ENCODE data around the gene ATXN1.
"Not testable (repeated sequence)": the region's sequence is repeated elsewhere in the genome, so short reads cannot be mapped to it uniquely, and the experiment has no call there.

ATXN1 gene

GRCh38 chr6:16270178-16270794, 491.0 kb downstream of the ATXN1 start:
- Histone ChIP-seq H3K27ac (ENCODE audit: low read depth, low read length) (no peak overlapping the region), H3K4me3 (ENCODE audit: low read length) (no peak overlapping the region), H3K36me3 (ENCODE audit: control insufficient read depth, insufficient read depth, low read length) (no peaks in the 10 kb centered on the region), H3K27me3 (ENCODE audit: control insufficient read depth, insufficient read depth, low read length) (no peaks in the 10 kb centered on the region), H3K4me1 (ENCODE audit: control insufficient read depth, insufficient read depth, low read length) (peaks cover 6% of the 10 kb centered on the region), H3K9ac (ENCODE audit: low read length) (no peak overlapping the region)

GRCh38 chr6:16269442-16270070, 491.7 kb downstream of the ATXN1 start:
- not testable (repeated sequence) for H3K27me3 ChIP-seq (ENCODE audit: control insufficient read depth, insufficient read depth, low read length); H3K4me1 ChIP-seq (ENCODE audit: control insufficient read depth, insufficient read depth, low read length); H3K27ac ChIP-seq (ENCODE audit: low read depth, low read length); H3K36me3 ChIP-seq (ENCODE audit: control insufficient read depth, insufficient read depth, low read length); H3K4me3 ChIP-seq (ENCODE audit: low read length); H3K9ac ChIP-seq (ENCODE audit: low read length)

DNA sequence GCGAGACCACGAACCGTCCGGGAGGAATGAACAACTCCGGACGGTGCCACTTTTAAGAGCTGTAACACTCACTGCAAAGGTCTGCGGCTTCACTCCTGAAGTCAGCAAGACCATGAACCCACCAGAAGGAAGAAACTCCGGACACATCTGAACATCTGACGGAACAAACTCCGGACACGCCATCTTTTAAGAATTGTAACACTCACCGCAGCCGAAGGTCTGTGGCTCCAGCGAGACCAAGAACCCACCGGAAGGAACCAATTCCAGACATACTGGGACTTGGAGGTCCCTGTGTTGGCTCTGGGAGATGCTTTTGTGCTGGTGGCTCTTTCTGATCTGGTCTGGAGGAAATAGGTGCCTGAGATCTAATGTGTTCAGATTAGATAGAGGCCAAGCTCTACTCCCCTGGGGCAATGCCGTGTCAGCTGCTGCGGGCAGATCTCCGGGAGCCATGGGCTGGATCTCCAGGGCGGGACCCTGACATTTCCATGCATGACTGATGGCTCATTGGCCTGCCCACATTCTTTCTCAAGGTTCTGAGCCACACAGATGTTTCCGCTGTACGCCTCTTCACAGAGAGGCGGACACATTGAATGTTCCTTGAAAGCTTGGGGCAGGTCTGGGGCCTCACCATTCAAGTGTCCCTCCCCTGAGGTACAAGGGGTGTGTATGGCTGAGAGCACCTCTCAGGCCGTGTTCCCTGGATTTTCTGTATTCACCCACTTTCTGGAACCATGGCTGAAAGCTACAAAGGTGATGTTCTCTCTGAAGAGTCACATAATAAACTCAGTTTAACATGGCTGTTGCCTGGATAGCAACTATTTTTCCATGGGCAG, 493.6 kb downstream of the ATXN1 start:
- H3K36me3 ChIP-seq (ENCODE audit: control insufficient read depth, insufficient read depth, low read length): no peaks in the 10 kb centered on the region
- H3K9ac ChIP-seq (ENCODE audit: low read length): no peak overlapping the region
- H3K27ac ChIP-seq (ENCODE audit: low read depth, low read length): no peak overlapping the region
- no peaks in the 10 kb centered on the region for H3K27me3 ChIP-seq (ENCODE audit: control insufficient read depth, insufficient read depth, low read length)
- H3K4me1 ChIP-seq (ENCODE audit: control insufficient read depth, insufficient read depth, low read length): no peaks in the 10 kb centered on the region
- H3K4me3 ChIP-seq (ENCODE audit: low read length): no peak overlapping the region

DNA sequence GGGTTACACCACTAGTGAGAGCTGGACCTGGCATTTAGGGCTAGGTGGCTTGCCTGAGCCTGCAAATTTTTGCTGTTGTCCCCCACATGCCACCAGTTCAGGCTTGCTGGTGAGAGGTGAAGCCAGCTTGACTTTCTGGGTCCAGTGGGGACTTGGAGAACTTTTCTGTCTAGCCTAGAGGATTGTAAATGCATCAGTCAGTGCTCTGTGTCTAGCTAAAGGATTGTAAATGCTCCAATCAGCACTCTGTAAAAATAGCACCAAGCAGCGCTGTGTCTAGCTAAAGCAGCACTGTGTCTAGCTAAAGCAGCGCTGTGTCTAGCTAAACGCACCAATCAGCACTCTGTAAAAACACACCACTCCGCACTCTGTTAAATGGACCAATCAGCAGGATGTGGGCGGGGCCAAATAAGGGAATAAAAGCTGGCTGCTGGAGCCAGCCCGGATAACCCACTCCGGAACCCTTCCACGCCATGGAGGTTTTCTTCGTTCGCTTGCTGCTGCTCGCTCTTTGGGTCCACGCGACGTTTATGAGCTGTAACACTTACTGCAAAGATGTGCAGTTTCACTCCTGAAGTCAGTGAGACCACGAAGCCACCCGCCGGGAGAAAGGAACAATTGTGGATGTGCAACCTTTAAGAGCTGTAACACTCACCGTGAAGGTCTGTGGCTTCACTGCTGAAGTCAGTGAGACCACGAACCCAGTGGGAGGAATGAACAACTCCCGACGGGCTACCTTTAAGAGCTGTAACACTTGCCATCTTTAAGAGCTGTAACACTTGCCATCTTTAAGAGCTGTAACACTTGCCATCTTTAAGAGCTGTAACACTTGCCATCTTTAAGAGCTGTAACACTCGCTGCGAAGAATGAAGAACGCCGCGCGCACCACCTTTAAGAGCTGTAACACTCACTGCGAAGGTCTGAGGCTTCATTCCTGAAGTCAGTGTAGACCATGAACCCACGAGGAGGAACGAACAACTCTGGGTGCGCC, 495.6 kb downstream of the ATXN1 start:
- Histone ChIP-seq H3K4me1 (ENCODE audit: control insufficient read depth, insufficient read depth, low read length) (no peaks in the 10 kb centered on the region), H3K27ac (ENCODE audit: low read depth, low read length) (no peak overlapping the region), H3K36me3 (ENCODE audit: control insufficient read depth, insufficient read depth, low read length) (no peaks in the 10 kb centered on the region), H3K27me3 (ENCODE audit: control insufficient read depth, insufficient read depth, low read length) (no peaks in the 10 kb centered on the region), H3K4me3 (ENCODE audit: low read length) (no peak overlapping the region), H3K9ac (ENCODE audit: low read length) (no peak overlapping the region)

DNA sequence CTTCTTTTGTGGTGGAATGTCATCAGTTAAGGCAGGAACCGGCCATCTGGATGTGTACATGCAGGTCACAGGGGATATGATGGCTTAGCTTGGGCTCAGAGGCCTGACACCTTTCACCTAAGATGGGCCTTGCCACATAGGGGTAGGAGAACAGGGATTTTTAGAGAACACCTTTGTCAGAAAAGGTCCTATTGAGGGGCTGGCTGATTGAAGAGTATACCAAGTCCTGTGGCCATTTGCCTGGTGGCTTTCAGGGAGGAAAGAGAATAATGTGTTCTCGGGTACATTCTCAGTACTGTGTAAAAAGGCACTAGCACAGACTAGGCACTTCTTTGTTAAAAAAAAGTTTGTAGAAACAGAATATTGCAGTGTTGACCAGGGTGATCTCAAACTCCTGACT, 496.5 kb downstream of the ATXN1 start:
- Histone ChIP-seq H3K27me3 (ENCODE audit: control insufficient read depth, insufficient read depth, low read length) (no peaks in the 10 kb centered on the region), H3K9ac (ENCODE audit: low read length) (no peak overlapping the region), H3K36me3 (ENCODE audit: control insufficient read depth, insufficient read depth, low read length) (no peaks in the 10 kb centered on the region), H3K4me1 (ENCODE audit: control insufficient read depth, insufficient read depth, low read length) (no peaks in the 10 kb centered on the region), H3K27ac (ENCODE audit: low read depth, low read length) (no peak overlapping the region), H3K4me3 (ENCODE audit: low read length) (no peak overlapping the region)

DNA sequence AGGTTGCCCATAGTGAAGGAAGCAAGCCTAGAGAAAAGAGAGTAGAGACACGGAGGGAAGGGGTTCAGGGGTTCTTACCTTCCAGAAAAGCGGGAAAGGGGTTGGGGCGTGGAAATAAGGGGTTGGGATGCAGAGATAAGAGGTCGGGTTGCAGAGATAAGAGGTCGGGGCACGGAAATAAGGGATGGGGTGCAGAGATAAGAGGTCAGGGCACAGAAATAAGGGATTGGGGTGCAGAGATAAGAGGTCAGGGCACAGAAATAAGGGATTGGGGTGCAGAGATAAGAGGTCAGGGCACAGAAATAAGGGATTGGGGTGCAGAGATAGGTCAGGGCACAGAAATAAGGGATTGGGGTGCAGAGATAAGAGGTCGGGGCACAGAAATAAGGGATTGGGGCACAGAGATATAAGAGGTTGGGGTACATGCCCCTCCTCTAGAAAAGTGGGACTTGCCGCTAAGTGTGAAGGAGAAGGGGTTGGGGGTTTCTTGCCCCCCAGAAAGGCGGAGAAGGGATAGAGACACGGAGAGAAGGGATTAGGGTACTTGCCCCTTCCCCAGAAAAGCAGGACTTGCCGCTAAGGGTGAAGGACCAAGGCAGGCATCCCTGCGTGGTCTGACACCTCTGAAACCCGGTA, 497.7 kb downstream of the ATXN1 start:
- H3K4me1 ChIP-seq (ENCODE audit: control insufficient read depth, insufficient read depth, low read length); H3K9ac ChIP-seq (ENCODE audit: low read length); H3K36me3 ChIP-seq (ENCODE audit: control insufficient read depth, insufficient read depth, low read length); H3K4me3 ChIP-seq (ENCODE audit: low read length); H3K27me3 ChIP-seq (ENCODE audit: control insufficient read depth, insufficient read depth, low read length); H3K27ac ChIP-seq (ENCODE audit: low read depth, low read length): not testable (repeated sequence)

- H3K36me3 ChIP-seq (ENCODE audit: control insufficient read depth, insufficient read depth, low read length); H3K9ac ChIP-seq (ENCODE audit: low read length); H3K27ac ChIP-seq (ENCODE audit: low read depth, low read length); H3K27me3 ChIP-seq (ENCODE audit: control insufficient read depth, insufficient read depth, low read length); H3K4me3 ChIP-seq (ENCODE audit: low read length): not testable (repeated sequence)
- H3K4me1 ChIP-seq (ENCODE audit: control insufficient read depth, insufficient read depth, low read length): peaks cover 11% of the 10 kb centered on the region
Measured at GRCh38 chr6:16262773-16263172, 498.5 kb downstream of the ATXN1 start.

DNA sequence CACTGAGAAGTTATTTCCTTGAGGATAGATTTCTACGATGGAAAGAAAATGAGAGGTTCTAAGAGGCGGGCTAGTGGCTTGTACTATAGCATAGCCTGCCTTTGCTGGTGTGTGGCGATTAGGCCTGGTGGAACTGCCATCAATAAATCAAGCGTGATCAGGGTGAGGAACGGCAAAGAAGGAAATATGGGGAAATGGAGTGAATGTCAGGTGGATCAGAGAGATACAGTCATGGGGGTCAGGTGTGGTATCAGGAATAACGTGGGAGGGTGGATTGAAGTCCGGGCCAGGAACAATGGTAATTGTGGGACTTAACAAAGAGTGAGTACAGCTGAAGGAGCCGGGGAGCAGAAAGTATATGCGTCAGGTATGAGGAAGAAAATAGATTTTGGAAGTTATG, 500.7 kb downstream of the ATXN1 start:
- not testable (repeated sequence) for H3K36me3 ChIP-seq (ENCODE audit: control insufficient read depth, insufficient read depth, low read length); H3K27me3 ChIP-seq (ENCODE audit: control insufficient read depth, insufficient read depth, low read length); H3K9ac ChIP-seq (ENCODE audit: low read length); H3K4me3 ChIP-seq (ENCODE audit: low read length); H3K27ac ChIP-seq (ENCODE audit: low read depth, low read length)
- H3K4me1 ChIP-seq (ENCODE audit: control insufficient read depth, insufficient read depth, low read length): peaks cover 11% of the 10 kb centered on the region

- H3K36me3 ChIP-seq (ENCODE audit: control insufficient read depth, insufficient read depth, low read length); H3K9ac ChIP-seq (ENCODE audit: low read length); H3K4me3 ChIP-seq (ENCODE audit: low read length); H3K27me3 ChIP-seq (ENCODE audit: control insufficient read depth, insufficient read depth, low read length); H3K27ac ChIP-seq (ENCODE audit: low read depth, low read length): not testable (repeated sequence)
- peaks cover 11% of the 10 kb centered on the region for H3K4me1 ChIP-seq (ENCODE audit: control insufficient read depth, insufficient read depth, low read length)
Measured at GRCh38 chr6:16259604-16260003, 501.7 kb downstream of the ATXN1 start.

- H3K4me1 ChIP-seq (ENCODE audit: control insufficient read depth, insufficient read depth, low read length): peaks cover 11% of the 10 kb centered on the region
- H3K27me3 ChIP-seq (ENCODE audit: control insufficient read depth, insufficient read depth, low read length): no peaks in the 10 kb centered on the region
- no peak overlapping the region for H3K4me3 ChIP-seq (ENCODE audit: low read length)
- H3K36me3 ChIP-seq (ENCODE audit: control insufficient read depth, insufficient read depth, low read length): no peaks in the 10 kb centered on the region
- H3K27ac ChIP-seq (ENCODE audit: low read depth, low read length): peak overlapping the region; percentile 64
- H3K9ac ChIP-seq (ENCODE audit: low read length): no peak overlapping the region
Measured at GRCh38 chr6:16258709-16259075, 502.6 kb downstream of the ATXN1 start.

- Histone ChIP-seq H3K36me3 (ENCODE audit: control insufficient read depth, insufficient read depth, low read length) (no peaks in the 10 kb centered on the region), H3K27me3 (ENCODE audit: control insufficient read depth, insufficient read depth, low read length) (no peaks in the 10 kb centered on the region), H3K27ac (ENCODE audit: low read depth, low read length) (peak overlapping the region; percentile 64)
Measured at GRCh38 chr6:16257999-16258708, 503.1 kb downstream of the ATXN1 start.

More at GRCh38 chr6:16257999-16258708, 503.1 kb downstream of the ATXN1 start:
- no peak overlapping the region for H3K9ac ChIP-seq (ENCODE audit: low read length)
- no peak overlapping the region for H3K4me3 ChIP-seq (ENCODE audit: low read length)
- H3K4me1 ChIP-seq (ENCODE audit: control insufficient read depth, insufficient read depth, low read length): peaks cover 11% of the 10 kb centered on the region
